H1 (cell line): ENCODE results near the gene THPO. TPM values are rescaled to one million over a fixed set of nuclear protein-coding genes. Genes with fewer than 3 reads are reported as not detected.

Experiments used
- EP300 ChIP-seq, 2 experiments: IDR thresholded peaks; 1 replicate in 1 of 2; 2 replicates in 1 of 2; pipeline ENCODE4 v1.6.1; 2011 to 2012; ENCODE audit warnings: low read depth in 2 of 2, low read length in 2 of 2, mild to moderate bottlenecking in 2 of 2, borderline replicate concordance in 1 of 2, inconsistent platforms in 1 of 2, moderate library complexity in 1 of 2
- polyA plus RNA-seq, 7 experiments: library from polyadenylated mRNA; depleted of rRNA in 3 of 7; stranded (reverse) in 5 of 7; unstranded in 2 of 7; fragments of >200 nt in 5 of 7; fragments of 200-250 nt in 2 of 7; gene quantifications; 1 replicate in 5 of 7; 2 replicates in 1 of 7; 4 replicates in 1 of 7; pipeline versions ENCODE4 v1.2.1 to v1.2.3, GENCODE V29; 2011 to 2013; ENCODE audit warnings: missing spikeins in 2 of 7, mixed read lengths in 2 of 7
- total RNA-seq: library from RNA; stranded (reverse); fragmentation: NEBNext Ultra II Directional; extraction: Animal tissue kit (Norgen Biotek cat#: 25700); gene quantifications from 2 replicates; pipeline ENCODE4 v1.2.1, GENCODE V29; 2021
- TF ChIP-seq, protein P1 (sequence below): IDR thresholded peaks from 2 replicates; pipeline ENCODE4 v1.6.1; 2011; ENCODE audit warnings: low read length, improper control_type of control experiment

Gene THPO
- total and polyA plus RNA-seq, 2 of the 8 experiments (the other 6 are each of a cell fraction or from before 2014, with no cell fraction given) = 0.82 to 1.2 TPM

- no peak for TF ChIP-seq EP300 (IDR thresholded peaks at IDR 0.05; ENCODE audit: borderline replicate concordance in 1 of 2, low read depth in 2 of 2, low read length in 2 of 2)
- TF ChIP-seq, protein P1, sequence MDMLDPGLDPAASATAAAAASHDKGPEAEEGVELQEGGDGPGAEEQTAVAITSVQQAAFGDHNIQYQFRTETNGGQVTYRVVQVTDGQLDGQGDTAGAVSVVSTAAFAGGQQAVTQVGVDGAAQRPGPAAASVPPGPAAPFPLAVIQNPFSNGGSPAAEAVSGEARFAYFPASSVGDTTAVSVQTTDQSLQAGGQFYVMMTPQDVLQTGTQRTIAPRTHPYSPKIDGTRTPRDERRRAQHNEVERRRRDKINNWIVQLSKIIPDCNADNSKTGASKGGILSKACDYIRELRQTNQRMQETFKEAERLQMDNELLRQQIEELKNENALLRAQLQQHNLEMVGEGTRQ = no peak
Measured at GRCh38 chr3:184423561-184423960, 45.6 kb upstream of the THPO start (continued).
